Measurements from ENCODE around the gene CYP2A7.

DNA sequence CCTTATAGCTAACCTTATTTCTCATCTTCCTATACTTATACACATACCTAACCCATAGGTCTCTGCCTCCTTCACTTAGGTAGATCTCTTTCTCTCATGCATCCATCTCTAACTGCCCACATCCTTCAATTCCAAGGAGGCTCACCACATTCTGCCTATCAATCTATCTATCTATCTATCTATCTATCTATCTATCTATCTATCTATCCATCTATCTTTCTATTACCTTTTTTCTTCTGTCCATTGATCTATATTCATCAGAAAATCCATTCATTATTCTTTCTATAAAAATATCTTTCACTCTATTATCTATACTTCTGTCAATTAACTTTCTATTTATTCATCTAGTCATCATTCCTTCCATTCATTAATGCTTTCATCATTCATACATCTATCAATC, 11.1 kb upstream of the CYP2A7 start:
- TF ChIP-seq, protein P1, sequence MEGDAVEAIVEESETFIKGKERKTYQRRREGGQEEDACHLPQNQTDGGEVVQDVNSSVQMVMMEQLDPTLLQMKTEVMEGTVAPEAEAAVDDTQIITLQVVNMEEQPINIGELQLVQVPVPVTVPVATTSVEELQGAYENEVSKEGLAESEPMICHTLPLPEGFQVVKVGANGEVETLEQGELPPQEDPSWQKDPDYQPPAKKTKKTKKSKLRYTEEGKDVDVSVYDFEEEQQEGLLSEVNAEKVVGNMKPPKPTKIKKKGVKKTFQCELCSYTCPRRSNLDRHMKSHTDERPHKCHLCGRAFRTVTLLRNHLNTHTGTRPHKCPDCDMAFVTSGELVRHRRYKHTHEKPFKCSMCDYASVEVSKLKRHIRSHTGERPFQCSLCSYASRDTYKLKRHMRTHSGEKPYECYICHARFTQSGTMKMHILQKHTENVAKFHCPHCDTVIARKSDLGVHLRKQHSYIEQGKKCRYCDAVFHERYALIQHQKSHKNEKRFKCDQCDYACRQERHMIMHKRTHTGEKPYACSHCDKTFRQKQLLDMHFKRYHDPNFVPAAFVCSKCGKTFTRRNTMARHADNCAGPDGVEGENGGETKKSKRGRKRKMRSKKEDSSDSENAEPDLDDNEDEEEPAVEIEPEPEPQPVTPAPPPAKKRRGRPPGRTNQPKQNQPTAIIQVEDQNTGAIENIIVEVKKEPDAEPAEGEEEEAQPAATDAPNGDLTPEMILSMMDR (IDR thresholded peaks at IDR 0.05; ENCODE audit: insufficient read depth, low read length, poor library complexity, severe bottlenecking), result no peak
- no peak for TF ChIP-seq EZH2phosphoT487 (conservative IDR thresholded peaks at IDR 0.05; ENCODE audit: low read length)

All from SU-DHL-6 (cell line).